HG02610 (cell line): Measurements from ENCODE around the gene SPATA12.

Source experiments
- ATAC-seq: cut with Tn5 transposase; IDR thresholded peaks from one replicate; pipeline ENCODE4 v1.9.1; 2021; ENCODE audit warnings: mild to moderate bottlenecking, moderate library complexity; ENCODE audit not compliant: unreplicated experiment

The SPATA12 gene

GRCh38 chr3:57048728-57049127 lies 11.7 kb upstream of the SPATA12 start:
- ATAC-seq: no peak

GRCh38 chr3:57052662-57053061 lies 7.8 kb upstream of the SPATA12 start:
- ATAC-seq: no peak

- ATAC-seq: no peak
Observed at GRCh38 chr3:57053122-57053521, 7.3 kb upstream of the SPATA12 start.

GRCh38 chr3:57057351-57057750 lies 3.1 kb upstream of the SPATA12 start:
- ATAC-seq: no peak

- no peak for ATAC-seq
Observed at GRCh38 chr3:57059411-57059810, 1.1 kb upstream of the SPATA12 start.

- ATAC-seq: no peak
Observed at GRCh38 chr3:57061556-57061955, 1.1 kb downstream of the SPATA12 start.

GRCh38 chr3:57062101-57062631 lies 1.7 kb downstream of the SPATA12 start:
- no peak for ATAC-seq

GRCh38 chr3:57063032-57063431 lies 2.6 kb downstream of the SPATA12 start:
- ATAC-seq: no peak

- ATAC-seq: no peak
Observed at GRCh38 chr3:57064001-57064400, 3.5 kb downstream of the SPATA12 start.

- no peak for ATAC-seq
Observed at GRCh38 chr3:57064572-57064971, 4.1 kb downstream of the SPATA12 start.

GRCh38 chr3:57065588-57065987 lies 5.1 kb downstream of the SPATA12 start:
- no peak for ATAC-seq

GRCh38 chr3:57066471-57066870 lies 6.0 kb downstream of the SPATA12 start:
- no peak for ATAC-seq

- peak; percentile 100 for ATAC-seq
Observed at GRCh38 chr3:57068437-57069089, 8.1 kb downstream of the SPATA12 start.

GRCh38 chr3:57069503-57069902 lies 9.0 kb downstream of the SPATA12 start:
- no peak for ATAC-seq

GRCh38 chr3:57073628-57074027 lies 13.2 kb downstream of the SPATA12 start:
- ATAC-seq: no peak

- ATAC-seq: no peak
Observed at GRCh38 chr3:57074135-57074534, 13.7 kb downstream of the SPATA12 start.

GRCh38 chr3:57076422-57076951 lies 16.0 kb downstream of the SPATA12 start:
- no peak for ATAC-seq

- ATAC-seq: no peak
Observed at GRCh38 chr3:57077630-57078343, 17.3 kb downstream of the SPATA12 start.

GRCh38 chr3:57078344-57078634 lies 17.8 kb downstream of the SPATA12 start:
- ATAC-seq: no peak

GRCh38 chr3:57078635-57079473 lies 18.4 kb downstream of the SPATA12 start:
- ATAC-seq: no peak

- ATAC-seq: no peak
Observed at GRCh38 chr3:57079474-57079831, 19.0 kb downstream of the SPATA12 start.

- no peak for ATAC-seq
Observed at GRCh38 chr3:57080171-57080570, 19.7 kb downstream of the SPATA12 start.
